ENCODE data around the gene RNASE13.

The RNASE13 gene

GRCh38 chr14:21038441-21039422 is 4.1 kb upstream of the RNASE13 start:
- Histone ChIP-seq H3K4me3 (ENCODE audit: low read length) (no peak overlapping the region), H3K9me3 (ENCODE audit: control insufficient read depth, low read depth, low read length) (no peaks in the 10 kb centered on the region), H3K9ac (ENCODE audit: low read length) (no peak overlapping the region), H3K36me3 (ENCODE audit: control insufficient read depth, low read depth, low read length) (no peaks in the 10 kb centered on the region), H3K27me3 (ENCODE audit: control insufficient read depth, insufficient read depth, low read length) (no peaks in the 10 kb centered on the region), H3K27ac (ENCODE audit: low read length) (no peak overlapping the region), H3K4me1 (ENCODE audit: control insufficient read depth, low read depth, low read length) (peaks cover 15% of the 10 kb centered on the region)

GRCh38 chr14:21037156-21037555 is 2.5 kb upstream of the RNASE13 start:
- H3K9me3 ChIP-seq (ENCODE audit: control insufficient read depth, low read depth, low read length), result no peaks in the 10 kb centered on the region
- H3K4me1 ChIP-seq (ENCODE audit: control insufficient read depth, low read depth, low read length), result peaks cover 15% of the 10 kb centered on the region
- no peak overlapping the region for H3K9ac ChIP-seq (ENCODE audit: low read length)
- no peaks in the 10 kb centered on the region for H3K27me3 ChIP-seq (ENCODE audit: control insufficient read depth, insufficient read depth, low read length)
- H3K36me3 ChIP-seq (ENCODE audit: control insufficient read depth, low read depth, low read length), result no peaks in the 10 kb centered on the region
- H3K27ac ChIP-seq (ENCODE audit: low read length), result no peak overlapping the region
- H3K4me3 ChIP-seq (ENCODE audit: low read length), result no peak overlapping the region

- no peak overlapping the region for H3K4me3 ChIP-seq (ENCODE audit: low read length)
- peaks cover 15% of the 10 kb centered on the region for H3K4me1 ChIP-seq (ENCODE audit: control insufficient read depth, low read depth, low read length)
- H3K9ac ChIP-seq (ENCODE audit: low read length), result no peak overlapping the region
- H3K36me3 ChIP-seq (ENCODE audit: control insufficient read depth, low read depth, low read length), result no peaks in the 10 kb centered on the region
- H3K27me3 ChIP-seq (ENCODE audit: control insufficient read depth, insufficient read depth, low read length), result no peaks in the 10 kb centered on the region
- H3K9me3 ChIP-seq (ENCODE audit: control insufficient read depth, low read depth, low read length), result no peaks in the 10 kb centered on the region
- no peak overlapping the region for H3K27ac ChIP-seq (ENCODE audit: low read length)
These were observed 2.1 kb upstream of the RNASE13 start for GRCh38 chr14:21036751-21037150.

- Histone ChIP-seq H3K27ac (ENCODE audit: low read length) (no peak overlapping the region), H3K4me3 (ENCODE audit: low read length) (no peak overlapping the region), H3K4me1 (ENCODE audit: control insufficient read depth, low read depth, low read length) (no peaks in the 10 kb centered on the region), H3K9me3 (ENCODE audit: control insufficient read depth, low read depth, low read length) (no peaks in the 10 kb centered on the region), H3K36me3 (ENCODE audit: control insufficient read depth, low read depth, low read length) (no peaks in the 10 kb centered on the region), H3K9ac (ENCODE audit: low read length) (no peak overlapping the region), H3K27me3 (ENCODE audit: control insufficient read depth, insufficient read depth, low read length) (no peaks in the 10 kb centered on the region)
These were observed 1.4 kb downstream of the RNASE13 start for GRCh38 chr14:21033133-21033698.

GRCh38 chr14:21032326-21033132 is 2.1 kb downstream of the RNASE13 start:
- no peaks in the 10 kb centered on the region for H3K9me3 ChIP-seq (ENCODE audit: control insufficient read depth, low read depth, low read length)
- peaks cover under 1% of the 10 kb centered on the region for H3K27me3 ChIP-seq (ENCODE audit: control insufficient read depth, insufficient read depth, low read length)
- no peak overlapping the region for H3K9ac ChIP-seq (ENCODE audit: low read length)
- H3K4me1 ChIP-seq (ENCODE audit: control insufficient read depth, low read depth, low read length), result no peaks in the 10 kb centered on the region
- H3K27ac ChIP-seq (ENCODE audit: low read length), result no peak overlapping the region
- no peak overlapping the region for H3K4me3 ChIP-seq (ENCODE audit: low read length)
- H3K36me3 ChIP-seq (ENCODE audit: control insufficient read depth, low read depth, low read length), result no peaks in the 10 kb centered on the region

GRCh38 chr14:21030531-21030930 is 4.1 kb downstream of the RNASE13 start:
- Histone ChIP-seq H3K27me3 (ENCODE audit: control insufficient read depth, insufficient read depth, low read length) (peaks cover 16% of the 10 kb centered on the region), H3K9me3 (ENCODE audit: control insufficient read depth, low read depth, low read length) (no peaks in the 10 kb centered on the region), H3K27ac (ENCODE audit: low read length) (no peak overlapping the region), H3K9ac (ENCODE audit: low read length) (no peak overlapping the region), H3K4me3 (ENCODE audit: low read length) (no peak overlapping the region), H3K36me3 (ENCODE audit: control insufficient read depth, low read depth, low read length) (no peaks in the 10 kb centered on the region), H3K4me1 (ENCODE audit: control insufficient read depth, low read depth, low read length) (peaks cover 13% of the 10 kb centered on the region)

GRCh38 chr14:21029917-21030316 is 4.7 kb downstream of the RNASE13 start, which contains the start of gene TPPP2:
TPPP2 (plus strand) TSS chr14:21030217; CDS start chr14:21030582, 365 bp downstream.
- Histone ChIP-seq H3K27ac (ENCODE audit: low read length) (no peak within 1 kb of the TSS), H3K27me3 (ENCODE audit: control insufficient read depth, insufficient read depth, low read length) (peaks cover 16% of the 10 kb centered on the region), H3K4me3 (ENCODE audit: low read length) (no peak within 1 kb of the TSS), H3K9ac (ENCODE audit: low read length) (no peak within 1 kb of the TSS), H3K4me1 (ENCODE audit: control insufficient read depth, low read depth, low read length) (peaks cover 13% of the 10 kb centered on the region), H3K36me3 (ENCODE audit: control insufficient read depth, low read depth, low read length) (no peaks in the 10 kb centered on the region), H3K9me3 (ENCODE audit: control insufficient read depth, low read depth, low read length) (no peaks in the 10 kb centered on the region)

GRCh38 chr14:21026988-21027315 is 7.7 kb downstream of the RNASE13 start:
- Histone ChIP-seq H3K4me1 (ENCODE audit: control insufficient read depth, low read depth, low read length) (peaks cover 18% of the 10 kb centered on the region), H3K9me3 (ENCODE audit: control insufficient read depth, low read depth, low read length) (no peaks in the 10 kb centered on the region), H3K27me3 (ENCODE audit: control insufficient read depth, insufficient read depth, low read length) (peaks cover 40% of the 10 kb centered on the region), H3K4me3 (ENCODE audit: low read length) (no peak overlapping the region), H3K27ac (ENCODE audit: low read length) (no peak overlapping the region), H3K36me3 (ENCODE audit: control insufficient read depth, low read depth, low read length) (no peaks in the 10 kb centered on the region), H3K9ac (ENCODE audit: low read length) (no peak overlapping the region)

GRCh38 chr14:21026274-21026987 is 8.2 kb downstream of the RNASE13 start:
- H3K27ac ChIP-seq (ENCODE audit: low read length), result no peak overlapping the region
- H3K36me3 ChIP-seq (ENCODE audit: control insufficient read depth, low read depth, low read length), result no peaks in the 10 kb centered on the region
- H3K4me3 ChIP-seq (ENCODE audit: low read length), result peak overlapping the region; percentile 75
- H3K9me3 ChIP-seq (ENCODE audit: control insufficient read depth, low read depth, low read length), result no peaks in the 10 kb centered on the region
- peaks cover 40% of the 10 kb centered on the region for H3K27me3 ChIP-seq (ENCODE audit: control insufficient read depth, insufficient read depth, low read length)
- peak overlapping the region; percentile 56 for H3K9ac ChIP-seq (ENCODE audit: low read length)
- peaks cover 18% of the 10 kb centered on the region for H3K4me1 ChIP-seq (ENCODE audit: control insufficient read depth, low read depth, low read length)

GRCh38 chr14:21025371-21026273 is 9.0 kb downstream of the RNASE13 start:
- peaks cover 40% of the 10 kb centered on the region for H3K27me3 ChIP-seq (ENCODE audit: control insufficient read depth, insufficient read depth, low read length)
- H3K4me1 ChIP-seq (ENCODE audit: control insufficient read depth, low read depth, low read length), result peaks cover 18% of the 10 kb centered on the region
- peak overlapping the region; percentile 75 for H3K4me3 ChIP-seq (ENCODE audit: low read length)
- peak overlapping the region; percentile 56 for H3K9ac ChIP-seq (ENCODE audit: low read length)
- H3K27ac ChIP-seq (ENCODE audit: low read length), result no peak overlapping the region
- H3K36me3 ChIP-seq (ENCODE audit: control insufficient read depth, low read depth, low read length), result no peaks in the 10 kb centered on the region
- no peaks in the 10 kb centered on the region for H3K9me3 ChIP-seq (ENCODE audit: control insufficient read depth, low read depth, low read length)

All from iPS-18a (cell line).